Astrocyte (in vitro differentiated cells and primary cell): ENCODE results near the gene CORO7.

Experiments used
- EZH2 ChIP-seq: IDR thresholded peaks from 2 replicates; pipeline ENCODE4 v1.6.1; 2012; ENCODE audit warnings: mild to moderate bottlenecking, low read length, inconsistent platforms; ENCODE audit not compliant: insufficient read depth
- TF ChIP-seq, protein P1 (sequence below): IDR thresholded peaks from 2 replicates; pipeline ENCODE4 v1.5.1; 2011; ENCODE audit warnings: low read depth, mild to moderate bottlenecking, inconsistent platforms, low read length, moderate library complexity; ENCODE audit not compliant: insufficient read depth

DNA sequence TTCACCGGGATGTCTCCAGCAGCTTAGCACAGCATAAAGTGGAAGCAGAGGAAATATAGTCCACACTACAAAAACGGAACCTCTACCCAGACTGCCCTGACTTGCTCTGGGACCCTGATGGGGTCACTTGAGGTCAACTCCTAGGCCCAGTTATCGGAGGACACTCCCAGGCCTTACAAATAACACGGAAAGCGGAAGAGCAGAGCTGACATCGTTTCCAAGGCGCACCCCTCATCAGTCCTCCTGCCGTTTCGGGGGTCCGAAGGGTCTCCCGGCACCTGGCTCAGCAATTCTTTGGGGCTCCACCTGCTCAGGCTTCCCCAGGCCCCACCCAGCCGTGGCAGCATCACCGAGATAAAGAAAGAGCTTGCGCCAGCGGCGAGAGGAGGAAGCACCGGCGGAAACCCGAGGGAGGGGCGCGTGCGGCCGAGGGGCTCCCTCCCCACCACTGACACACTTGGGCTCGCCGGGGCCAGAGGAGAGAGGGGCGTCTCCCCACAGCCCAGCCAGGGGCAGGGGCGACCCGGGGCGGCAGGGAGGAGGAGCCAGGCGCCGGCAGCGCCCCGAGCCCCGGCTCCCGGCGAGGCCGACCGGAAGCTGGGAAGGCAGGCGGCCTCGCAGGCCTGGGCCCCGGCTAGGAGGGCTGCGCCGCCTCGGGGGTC is 727 bp downstream of the CORO7 start:
- TF ChIP-seq, protein P1, sequence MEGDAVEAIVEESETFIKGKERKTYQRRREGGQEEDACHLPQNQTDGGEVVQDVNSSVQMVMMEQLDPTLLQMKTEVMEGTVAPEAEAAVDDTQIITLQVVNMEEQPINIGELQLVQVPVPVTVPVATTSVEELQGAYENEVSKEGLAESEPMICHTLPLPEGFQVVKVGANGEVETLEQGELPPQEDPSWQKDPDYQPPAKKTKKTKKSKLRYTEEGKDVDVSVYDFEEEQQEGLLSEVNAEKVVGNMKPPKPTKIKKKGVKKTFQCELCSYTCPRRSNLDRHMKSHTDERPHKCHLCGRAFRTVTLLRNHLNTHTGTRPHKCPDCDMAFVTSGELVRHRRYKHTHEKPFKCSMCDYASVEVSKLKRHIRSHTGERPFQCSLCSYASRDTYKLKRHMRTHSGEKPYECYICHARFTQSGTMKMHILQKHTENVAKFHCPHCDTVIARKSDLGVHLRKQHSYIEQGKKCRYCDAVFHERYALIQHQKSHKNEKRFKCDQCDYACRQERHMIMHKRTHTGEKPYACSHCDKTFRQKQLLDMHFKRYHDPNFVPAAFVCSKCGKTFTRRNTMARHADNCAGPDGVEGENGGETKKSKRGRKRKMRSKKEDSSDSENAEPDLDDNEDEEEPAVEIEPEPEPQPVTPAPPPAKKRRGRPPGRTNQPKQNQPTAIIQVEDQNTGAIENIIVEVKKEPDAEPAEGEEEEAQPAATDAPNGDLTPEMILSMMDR = no peak
- TF ChIP-seq EZH2 = no peak
